Measurements from ENCODE around the gene GAS1.

GRCh38 chr9:86955042-86955441, 7.7 kb upstream of the GAS1 start:
- no peak for TF ChIP-seq CTCF (IDR thresholded peaks at IDR 0.05)
- TF ChIP-seq SIN3A (IDR thresholded peaks at IDR 0.05; ENCODE audit: borderline replicate concordance, insufficient read depth, low read depth, low read length), result no peak
- TF ChIP-seq POLR2AphosphoS5 (IDR thresholded peaks at IDR 0.05; ENCODE audit: low read depth, low read length), result no peak
- TF ChIP-seq REST (IDR thresholded peaks at IDR 0.05; ENCODE audit: insufficient read depth in 1 of 2, low read depth in 2 of 2, low read length in 1 of 2), result no peak
